8988T (cell line): ENCODE results near the gene FAM107B.
"Not testable (repeated sequence)": the region's sequence is repeated elsewhere in the genome, so short reads cannot be mapped to it uniquely, and the experiment has no call there.

Experiments
- DNase-seq: peaks from one replicate; pipeline ENCODE4 v3.0.0; 2011

The FAM107B gene

GRCh38 chr10:14595526-14596182, 179.0 kb downstream of the FAM107B start:
- no peak for DNase-seq

GRCh38 chr10:14594878-14595525, 179.7 kb downstream of the FAM107B start:
- DNase-seq: no peak

GRCh38 chr10:14593806-14594205, 180.9 kb downstream of the FAM107B start:
- no peak for DNase-seq

GRCh38 chr10:14592566-14592965, 182.1 kb downstream of the FAM107B start:
- no peak for DNase-seq

GRCh38 chr10:14592026-14592425, 182.7 kb downstream of the FAM107B start:
- DNase-seq: no peak

- DNase-seq: not testable (repeated sequence)
These were observed 185.8 kb downstream of the FAM107B start for GRCh38 chr10:14588938-14589294.

- no peak for DNase-seq
These were observed 186.4 kb downstream of the FAM107B start for GRCh38 chr10:14588084-14588937.

- no peak for DNase-seq
These were observed 187.1 kb downstream of the FAM107B start for GRCh38 chr10:14587540-14588083.

GRCh38 chr10:14586901-14587300, 187.8 kb downstream of the FAM107B start:
- no peak for DNase-seq

- no peak for DNase-seq
These were observed 189.2 kb downstream of the FAM107B start for GRCh38 chr10:14585287-14586193.

GRCh38 chr10:14584661-14585060, 190.0 kb downstream of the FAM107B start:
- DNase-seq: no peak

GRCh38 chr10:14583967-14584366, 190.7 kb downstream of the FAM107B start:
- DNase-seq: no peak

- no peak for DNase-seq
These were observed 191.4 kb downstream of the FAM107B start for GRCh38 chr10:14583252-14583651.

GRCh38 chr10:14581553-14582321, 193.0 kb downstream of the FAM107B start:
- DNase-seq: no peak

- DNase-seq: no peak
These were observed 193.9 kb downstream of the FAM107B start for GRCh38 chr10:14580671-14581332.

- no peak for DNase-seq
These were observed 195.3 kb downstream of the FAM107B start for GRCh38 chr10:14579405-14579804.

GRCh38 chr10:14578060-14578952, 196.4 kb downstream of the FAM107B start:
- no peak for DNase-seq

GRCh38 chr10:14574885-14575284, 199.8 kb downstream of the FAM107B start:
- DNase-seq: no peak

- no peak for DNase-seq
These were observed 200.4 kb downstream of the FAM107B start for GRCh38 chr10:14574291-14574690.

GRCh38 chr10:14573666-14574261, 200.9 kb downstream of the FAM107B start:
- no peak for DNase-seq
